KOPT-K1 (cell line): Measurements from ENCODE around the gene AKAP6.

ENCODE experiments used
- H3K27ac ChIP-seq: fragments of 200-600 bp; sonication (generic); 2 replicates; pipeline ENCODE4 v1.5.1; 2016; ENCODE audit warnings: antibody characterized with exemption, mild to moderate bottlenecking, low read depth, low read length; ENCODE audit not compliant: poor library complexity, severe bottlenecking
- H3K36me3 ChIP-seq: fragments of 200-600 bp; sonication (generic); 2 replicates; pipeline ENCODE4 v1.5.1; 2017; ENCODE audit warnings: antibody characterized with exemption, mild to moderate bottlenecking, low read length, moderate library complexity; ENCODE audit not compliant: insufficient read depth
- H3K9me3 ChIP-seq: fragments of 200-600 bp; sonication (generic); 2 replicates; pipeline ENCODE4 v1.5.1; 2017; ENCODE audit warnings: antibody characterized with exemption, low read length, mild to moderate bottlenecking; ENCODE audit not compliant: insufficient read depth, poor library complexity, severe bottlenecking

The AKAP6 gene

DNA sequence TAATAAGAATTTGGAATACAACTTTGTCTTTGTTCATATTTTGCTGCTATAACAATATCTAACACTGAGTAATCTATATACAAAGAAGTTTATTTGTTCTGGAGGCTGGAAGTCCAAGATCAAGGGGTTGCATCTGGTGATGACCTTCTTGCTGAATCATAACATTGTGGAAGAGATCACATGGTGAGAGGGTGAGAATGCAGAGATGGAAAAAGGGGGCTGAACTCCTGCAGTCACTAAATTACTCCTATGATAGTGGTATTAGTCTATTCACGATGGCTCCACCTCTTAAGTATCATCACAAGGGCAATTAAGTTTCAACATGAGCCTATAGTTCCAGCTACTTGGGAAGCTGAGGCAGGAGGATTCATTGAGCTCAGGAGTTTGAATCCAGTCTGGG lies 4.5 kb upstream of the AKAP6 start:
- H3K9me3 ChIP-seq: no peaks in the 10 kb centered on the region
- no peaks in the 10 kb centered on the region for H3K36me3 ChIP-seq
- no peak overlapping the region for H3K27ac ChIP-seq

DNA sequence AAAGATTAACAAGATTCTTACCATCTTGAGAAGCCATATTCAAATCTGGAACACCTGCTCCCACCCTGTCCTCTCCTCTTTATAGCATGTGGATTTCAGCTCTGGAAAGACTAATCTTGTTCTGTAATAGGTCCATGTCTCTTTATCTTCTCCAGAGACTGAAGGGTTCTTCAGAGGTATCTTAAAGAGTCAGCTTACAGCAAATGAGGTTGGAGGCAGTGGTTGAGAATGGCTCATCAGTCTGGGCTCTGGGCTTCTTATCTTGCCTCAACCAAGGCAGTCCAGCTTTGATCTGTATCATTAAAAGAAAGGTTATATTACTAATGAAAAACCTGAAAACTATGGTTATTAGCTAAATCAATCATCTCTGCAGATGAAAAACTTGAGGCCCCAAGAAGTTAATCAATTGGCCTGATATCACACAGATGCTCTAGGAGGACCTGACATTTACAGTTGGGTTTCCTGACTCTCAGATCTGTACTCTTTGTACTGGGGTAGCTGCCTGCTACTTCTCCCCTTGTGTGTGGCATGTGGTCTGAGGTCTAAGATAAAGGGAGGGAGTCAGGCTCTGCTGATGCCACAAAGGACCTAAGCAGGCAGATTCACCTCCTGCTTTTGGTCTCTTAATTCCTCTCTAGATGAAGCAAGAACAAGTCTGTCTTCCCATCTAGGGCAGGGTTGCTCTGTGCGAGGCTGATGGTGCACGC lies 1.7 kb upstream of the AKAP6 start:
- Histone ChIP-seq H3K36me3 (no peaks in the 10 kb centered on the region), H3K27ac (no peak overlapping the region), H3K9me3 (no peaks in the 10 kb centered on the region)

GRCh38 chr14:32329690-32330285 lies 690 bp downstream of the AKAP6 start:
- Histone ChIP-seq H3K9me3 (no peaks in the 10 kb centered on the region), H3K27ac (no peak overlapping the region), H3K36me3 (no peaks in the 10 kb centered on the region)

DNA sequence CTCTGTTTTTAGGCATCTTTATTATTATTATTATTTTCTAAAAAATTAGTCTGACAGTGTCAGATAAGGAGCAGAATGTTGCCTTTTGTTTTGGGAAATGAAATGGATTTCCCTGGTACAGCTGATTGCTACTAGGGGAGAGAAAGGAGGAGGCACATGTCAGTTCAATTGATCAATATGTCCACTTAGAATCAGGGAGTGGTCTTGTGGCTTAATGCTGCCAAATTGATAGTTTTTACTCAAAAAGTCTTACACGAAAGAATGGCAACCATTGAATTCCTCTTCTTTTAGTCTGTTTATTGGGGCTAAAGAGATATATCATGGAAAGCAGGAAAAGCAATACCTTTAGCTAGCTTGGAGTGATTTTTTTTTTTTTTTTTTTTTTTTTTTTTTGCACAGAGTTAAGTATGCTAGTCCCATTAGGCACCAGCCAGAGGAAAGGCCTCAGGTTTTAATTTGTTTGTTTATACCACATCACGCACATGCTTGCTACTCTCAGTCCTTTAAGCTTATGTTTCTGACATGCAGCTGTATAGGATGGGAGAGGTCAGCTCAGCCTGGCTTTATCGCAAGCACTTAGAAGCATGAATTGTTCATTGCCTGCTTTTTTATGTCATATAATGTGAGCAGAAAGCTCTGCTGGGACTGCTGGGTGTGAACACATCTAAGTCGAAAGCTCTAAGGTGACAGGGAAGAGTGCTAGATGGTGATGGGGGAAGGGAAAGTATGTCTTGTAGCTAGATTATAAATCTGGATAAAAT lies 1.4 kb downstream of the AKAP6 start:
- Histone ChIP-seq H3K36me3 (no peaks in the 10 kb centered on the region), H3K27ac (no peak overlapping the region), H3K9me3 (no peaks in the 10 kb centered on the region)

DNA sequence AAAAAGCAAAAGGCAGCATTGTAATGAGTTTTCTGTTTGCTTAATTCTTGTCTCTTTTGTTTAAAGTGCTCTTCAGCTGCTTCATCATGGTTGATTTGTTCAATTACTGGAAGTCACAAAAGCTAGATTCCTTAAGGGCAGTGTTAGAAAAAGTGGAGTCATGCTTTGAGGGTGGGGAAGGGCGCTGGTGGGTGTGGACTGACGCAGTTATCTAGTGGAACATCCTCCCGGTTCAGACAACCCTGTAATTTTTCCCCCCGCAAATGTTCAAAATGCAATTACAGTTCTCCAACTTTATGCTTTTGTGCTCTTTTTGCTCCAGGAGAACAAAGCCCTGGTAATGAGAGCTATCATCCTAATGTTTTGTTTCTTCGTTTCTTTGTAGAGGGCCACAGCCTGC lies 2.1 kb downstream of the AKAP6 start:
- no peak overlapping the region for H3K27ac ChIP-seq
- H3K36me3 ChIP-seq: no peaks in the 10 kb centered on the region
- no peaks in the 10 kb centered on the region for H3K9me3 ChIP-seq

DNA sequence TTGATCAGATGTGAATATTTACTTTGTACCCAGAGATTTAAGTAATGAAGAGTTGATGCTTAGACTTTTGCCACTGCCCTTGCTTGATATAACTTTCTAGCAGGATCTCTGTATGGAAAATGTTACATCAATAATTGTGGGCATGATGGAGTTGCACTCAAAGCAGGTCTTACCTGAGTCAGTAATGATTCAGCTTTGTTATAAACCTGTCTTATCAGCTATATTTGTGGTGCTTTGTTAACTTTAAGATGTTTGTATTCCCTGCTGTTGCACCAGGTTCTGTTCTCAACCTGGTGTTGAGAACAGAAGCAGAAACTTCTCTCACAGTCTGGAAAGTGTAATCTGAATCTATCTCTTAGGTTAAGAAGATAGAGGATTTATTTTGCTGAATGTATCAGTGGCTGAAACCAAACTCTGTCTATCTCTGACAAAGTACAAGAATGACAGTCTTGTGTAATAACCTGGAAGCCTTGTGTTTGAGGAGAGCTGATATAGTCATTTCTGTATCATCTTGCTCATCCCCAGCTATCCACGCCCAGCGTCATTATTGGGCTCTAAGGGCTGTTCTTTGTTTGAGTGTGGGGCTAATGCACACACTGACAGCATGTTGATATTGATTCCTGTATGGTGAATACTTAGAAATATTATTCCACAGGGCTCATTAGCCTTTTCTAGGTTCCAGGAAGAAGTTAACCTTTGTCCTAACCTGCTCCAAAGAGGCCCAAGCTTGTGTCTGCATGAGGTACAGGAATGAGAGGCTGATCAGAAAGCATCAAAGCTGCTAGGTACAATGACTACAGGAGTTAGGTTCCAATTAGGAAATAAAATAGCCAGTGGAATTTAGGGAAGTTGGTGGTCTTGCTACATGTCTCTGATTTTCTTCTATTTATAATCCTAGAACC lies 3.6 kb downstream of the AKAP6 start:
- no peak overlapping the region for H3K27ac ChIP-seq
- H3K36me3 ChIP-seq: no peaks in the 10 kb centered on the region
- H3K9me3 ChIP-seq: no peaks in the 10 kb centered on the region

GRCh38 chr14:32336702-32337101 lies 7.6 kb downstream of the AKAP6 start:
- Histone ChIP-seq H3K27ac (no peak overlapping the region), H3K9me3 (no peaks in the 10 kb centered on the region), H3K36me3 (no peaks in the 10 kb centered on the region)

DNA sequence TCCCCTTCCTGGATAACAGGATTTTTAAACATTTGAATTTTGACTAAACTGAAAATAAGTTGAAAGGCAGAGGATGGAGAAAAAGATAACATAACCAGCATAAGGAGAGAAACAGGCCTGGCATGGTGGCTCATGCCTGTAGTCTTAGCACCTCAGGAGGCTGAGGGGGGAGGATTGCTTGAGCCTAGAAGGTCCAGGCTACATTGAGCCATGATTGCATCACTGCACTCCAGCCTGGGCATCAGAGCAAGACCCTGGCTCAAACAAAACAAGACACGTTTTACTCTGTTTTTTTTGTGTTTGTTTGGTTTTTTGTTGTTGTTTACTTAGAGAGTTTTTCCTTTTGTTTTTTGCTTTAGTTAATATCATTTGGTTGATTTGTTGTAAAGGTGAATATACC lies 8.7 kb downstream of the AKAP6 start:
- Histone ChIP-seq H3K36me3 (no peaks in the 10 kb centered on the region), H3K9me3 (no peaks in the 10 kb centered on the region), H3K27ac (no peak overlapping the region)

DNA sequence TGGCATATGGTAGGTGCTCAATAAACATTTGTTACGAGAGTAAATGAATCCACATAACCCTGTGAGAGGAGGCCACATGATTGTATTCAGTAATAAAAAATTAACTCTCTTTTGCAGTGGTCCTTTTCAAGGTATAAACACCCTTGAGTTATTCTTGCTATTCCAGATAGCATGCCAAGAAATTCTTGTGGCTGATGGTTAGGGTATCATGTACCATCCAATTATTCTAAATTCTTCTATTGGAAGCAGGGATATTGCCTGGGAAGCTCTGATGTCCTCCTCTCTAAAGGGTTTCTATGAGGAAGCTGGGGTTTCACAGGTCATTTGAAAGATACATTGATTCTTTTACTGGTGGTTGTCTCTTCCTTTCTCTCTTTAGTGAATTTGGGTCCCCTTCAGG lies 10.1 kb downstream of the AKAP6 start:
- no peaks in the 10 kb centered on the region for H3K9me3 ChIP-seq

GRCh38 chr14:32341947-32342846 lies 13.1 kb downstream of the AKAP6 start:
- Histone ChIP-seq H3K27ac (no peak overlapping the region), H3K36me3 (no peaks in the 10 kb centered on the region), H3K9me3 (no peaks in the 10 kb centered on the region)

More for the DNA sequence above, 10.1 kb downstream of the AKAP6 start:
- Histone ChIP-seq H3K36me3 (no peaks in the 10 kb centered on the region), H3K27ac (no peak overlapping the region)

DNA sequence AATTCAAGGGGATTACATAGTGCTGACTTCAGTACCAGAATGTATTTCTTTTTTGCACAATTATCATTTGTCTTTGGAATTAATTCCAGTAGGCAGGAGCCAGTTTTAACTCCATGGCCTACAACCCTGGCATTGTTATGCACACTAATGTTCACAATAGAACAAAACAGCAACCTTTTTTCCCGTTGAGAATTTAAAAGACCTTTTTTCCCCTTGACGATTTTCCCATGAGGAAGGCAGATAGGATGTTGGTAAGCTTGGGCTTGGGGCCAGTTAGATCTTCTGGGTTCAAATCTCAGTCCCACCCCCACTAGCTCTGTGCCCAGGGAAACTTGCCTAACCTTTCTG lies 13.7 kb downstream of the AKAP6 start:
- Histone ChIP-seq H3K36me3 (no peaks in the 10 kb centered on the region), H3K9me3 (no peaks in the 10 kb centered on the region), H3K27ac (no peak overlapping the region)

DNA sequence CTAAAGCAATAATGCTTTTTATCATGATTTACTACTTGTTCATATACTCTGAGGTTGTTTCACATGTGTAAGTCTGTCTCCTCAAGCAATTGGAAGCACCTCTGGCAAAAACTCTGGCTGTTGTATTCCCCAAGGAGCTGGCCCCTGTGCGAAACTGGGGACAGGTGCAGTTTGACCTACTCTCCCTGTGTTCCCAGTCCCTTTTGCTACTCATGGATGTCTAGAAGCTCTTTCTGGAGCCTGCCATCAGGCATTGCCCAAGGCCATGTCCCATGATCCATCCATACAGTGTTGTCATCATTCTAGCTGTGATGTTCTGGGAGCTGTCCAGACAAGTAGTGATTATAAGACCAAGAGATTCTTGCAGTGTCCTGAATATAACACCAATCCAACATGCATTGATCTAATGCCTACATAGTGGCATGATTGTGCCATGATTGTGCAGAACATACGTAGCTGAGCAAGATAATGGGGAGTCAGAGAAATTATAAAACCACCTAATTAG lies 14.9 kb downstream of the AKAP6 start:
- Histone ChIP-seq H3K9me3 (no peaks in the 10 kb centered on the region), H3K27ac (no peak overlapping the region), H3K36me3 (no peaks in the 10 kb centered on the region)

DNA sequence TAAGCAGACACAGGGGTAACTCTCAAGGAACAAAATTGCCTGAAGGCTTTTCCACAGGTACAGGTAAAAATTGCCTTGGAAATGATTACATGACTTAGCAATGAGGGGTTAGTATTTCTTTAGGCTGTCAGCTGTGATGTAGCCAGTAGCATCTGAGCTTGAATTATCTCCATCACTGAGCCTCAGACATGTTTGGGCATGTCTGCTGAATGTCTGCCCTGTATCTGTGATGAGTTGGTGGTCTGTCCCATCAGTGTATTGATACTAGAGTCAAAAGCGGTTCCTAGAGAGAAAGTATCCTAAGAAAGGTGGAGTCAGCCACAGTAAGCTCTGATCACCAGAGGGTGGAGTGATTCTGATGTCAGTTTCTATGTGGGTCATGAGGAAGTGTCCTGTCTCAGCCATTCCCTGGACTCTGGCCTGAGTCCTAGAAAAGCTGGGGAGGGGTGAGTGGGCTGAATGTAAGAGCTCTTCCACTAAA lies 16.3 kb downstream of the AKAP6 start:
- Histone ChIP-seq H3K9me3 (no peaks in the 10 kb centered on the region), H3K27ac (no peak overlapping the region), H3K36me3 (no peaks in the 10 kb centered on the region)

GRCh38 chr14:32349322-32349721 lies 20.2 kb downstream of the AKAP6 start:
- H3K27ac ChIP-seq: no peak overlapping the region
- no peaks in the 10 kb centered on the region for H3K36me3 ChIP-seq
- H3K9me3 ChIP-seq: no peaks in the 10 kb centered on the region
